ENCODE data around the gene HNRNPC. TPM values are rescaled to one million over a fixed set of nuclear protein-coding genes. Genes with fewer than 3 reads are reported as not detected.

Gene HNRNPC
- total and polyA plus RNA-seq, 9 of the 15 experiments (the other 6 are each of a cell fraction or from before 2014, with no cell fraction given), result 679 to 1,557 (median 1,191) TPM

DNA sequence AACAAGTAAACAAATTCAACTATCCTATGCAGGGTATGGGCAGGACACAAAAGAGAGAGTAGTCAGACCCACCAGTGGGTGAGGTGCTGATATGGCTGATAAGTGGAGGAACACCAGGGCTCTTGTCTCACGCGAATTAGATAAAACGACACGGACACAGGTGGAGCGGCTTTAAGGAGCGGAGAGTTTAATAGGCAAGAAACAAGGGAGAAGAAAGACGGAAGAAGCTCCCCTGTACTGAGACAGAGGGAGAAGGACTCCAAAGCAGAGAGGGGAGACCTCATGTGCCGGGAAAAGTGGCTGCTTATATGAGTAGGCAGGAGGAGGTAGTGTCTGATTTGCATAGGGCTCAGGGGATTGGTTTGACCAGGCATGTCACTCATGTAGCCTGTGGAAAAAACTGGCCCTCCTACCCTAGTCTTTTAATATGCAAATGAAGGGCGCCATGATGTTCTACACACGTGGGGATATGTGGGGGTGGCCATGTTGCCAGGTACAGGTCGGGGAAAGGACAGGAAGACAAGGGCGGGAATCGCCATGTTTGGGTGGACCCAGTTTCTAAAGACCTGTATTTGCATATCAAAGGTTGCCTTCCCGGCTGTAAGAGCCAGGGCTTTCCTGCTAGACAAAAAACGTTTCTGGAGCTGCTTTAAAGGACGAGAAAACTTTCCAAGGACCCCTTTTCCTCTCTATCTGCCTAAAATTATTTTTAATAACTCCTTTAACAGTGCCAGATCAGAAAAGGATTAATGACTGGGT, 39.4 kb upstream of the HNRNPC start (continued):
- peak; percentile 52; the same call in 1 of the 2 replicates for TF ChIP-seq PHF8 (IDR thresholded peaks at IDR 0.05; ENCODE audit: borderline replicate concordance, low read length)
- no peak for TF ChIP-seq ZNF232 (CRISPR knock-in tag; IDR thresholded peaks at IDR 0.05)
- peak; percentile 52 for TF ChIP-seq SMARCE1 (IDR thresholded peaks at IDR 0.05)
- no peak for TF ChIP-seq MECOM (CRISPR knock-in tag; IDR thresholded peaks at IDR 0.05)
- TF ChIP-seq, protein P1, sequence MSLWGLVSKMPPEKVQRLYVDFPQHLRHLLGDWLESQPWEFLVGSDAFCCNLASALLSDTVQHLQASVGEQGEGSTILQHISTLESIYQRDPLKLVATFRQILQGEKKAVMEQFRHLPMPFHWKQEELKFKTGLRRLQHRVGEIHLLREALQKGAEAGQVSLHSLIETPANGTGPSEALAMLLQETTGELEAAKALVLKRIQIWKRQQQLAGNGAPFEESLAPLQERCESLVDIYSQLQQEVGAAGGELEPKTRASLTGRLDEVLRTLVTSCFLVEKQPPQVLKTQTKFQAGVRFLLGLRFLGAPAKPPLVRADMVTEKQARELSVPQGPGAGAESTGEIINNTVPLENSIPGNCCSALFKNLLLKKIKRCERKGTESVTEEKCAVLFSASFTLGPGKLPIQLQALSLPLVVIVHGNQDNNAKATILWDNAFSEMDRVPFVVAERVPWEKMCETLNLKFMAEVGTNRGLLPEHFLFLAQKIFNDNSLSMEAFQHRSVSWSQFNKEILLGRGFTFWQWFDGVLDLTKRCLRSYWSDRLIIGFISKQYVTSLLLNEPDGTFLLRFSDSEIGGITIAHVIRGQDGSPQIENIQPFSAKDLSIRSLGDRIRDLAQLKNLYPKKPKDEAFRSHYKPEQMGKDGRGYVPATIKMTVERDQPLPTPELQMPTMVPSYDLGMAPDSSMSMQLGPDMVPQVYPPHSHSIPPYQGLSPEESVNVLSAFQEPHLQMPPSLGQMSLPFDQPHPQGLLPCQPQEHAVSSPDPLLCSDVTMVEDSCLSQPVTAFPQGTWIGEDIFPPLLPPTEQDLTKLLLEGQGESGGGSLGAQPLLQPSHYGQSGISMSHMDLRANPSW (CRISPR knock-in tag; IDR thresholded peaks at IDR 0.05), result no peak
- TF ChIP-seq XRCC5 (IDR thresholded peaks at IDR 0.05; ENCODE audit: low read depth, low read length), result no peak
- TF ChIP-seq NR2C1 (IDR thresholded peaks at IDR 0.05), result peak; percentile 41; the same call in 1 of the 2 replicates
- TF ChIP-seq NR2C1 (tag; IDR thresholded peaks at IDR 0.05), result 0 out of 2 replicates have a peak, but pooled peaks have one; percentile 27
- TF ChIP-seq, protein P2, sequence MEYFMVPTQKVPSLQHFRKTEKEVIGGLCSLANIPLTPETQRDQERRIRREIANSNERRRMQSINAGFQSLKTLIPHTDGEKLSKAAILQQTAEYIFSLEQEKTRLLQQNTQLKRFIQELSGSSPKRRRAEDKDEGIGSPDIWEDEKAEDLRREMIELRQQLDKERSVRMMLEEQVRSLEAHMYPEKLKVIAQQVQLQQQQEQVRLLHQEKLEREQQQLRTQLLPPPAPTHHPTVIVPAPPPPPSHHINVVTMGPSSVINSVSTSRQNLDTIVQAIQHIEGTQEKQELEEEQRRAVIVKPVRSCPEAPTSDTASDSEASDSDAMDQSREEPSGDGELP (CRISPR knock-in tag; IDR thresholded peaks at IDR 0.05; ENCODE audit: borderline replicate concordance), result peak; percentile 39; the same call in 1 of the 2 replicates
- TF ChIP-seq, protein P3, sequence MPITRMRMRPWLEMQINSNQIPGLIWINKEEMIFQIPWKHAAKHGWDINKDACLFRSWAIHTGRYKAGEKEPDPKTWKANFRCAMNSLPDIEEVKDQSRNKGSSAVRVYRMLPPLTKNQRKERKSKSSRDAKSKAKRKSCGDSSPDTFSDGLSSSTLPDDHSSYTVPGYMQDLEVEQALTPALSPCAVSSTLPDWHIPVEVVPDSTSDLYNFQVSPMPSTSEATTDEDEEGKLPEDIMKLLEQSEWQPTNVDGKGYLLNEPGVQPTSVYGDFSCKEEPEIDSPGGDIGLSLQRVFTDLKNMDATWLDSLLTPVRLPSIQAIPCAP (CRISPR knock-in tag; IDR thresholded peaks at IDR 0.05; ENCODE audit: borderline replicate concordance), result no peak
- TF ChIP-seq JUND (IDR thresholded peaks at IDR 0.05; ENCODE audit: borderline replicate concordance, low read depth, low read length), result peak; percentile 21; the same call in 1 of the 2 replicates
- no peak for TF ChIP-seq JUND (tag; IDR thresholded peaks at IDR 0.05; ENCODE audit: borderline replicate concordance, low read depth, low read length)
- 0 out of 2 replicates have a peak, but pooled peaks have one; percentile 17 for TF ChIP-seq GTF2F1 (IDR thresholded peaks at IDR 0.05; ENCODE audit: low read depth, low read length)
- no peak for TF ChIP-seq ZNF165 (CRISPR knock-in tag; IDR thresholded peaks at IDR 0.05; ENCODE audit: borderline replicate concordance)
- no peak for TF ChIP-seq ZBTB8A (IDR thresholded peaks at IDR 0.05; ENCODE audit: partially characterized antibody)
- no peak for TF ChIP-seq NBN (IDR thresholded peaks at IDR 0.05; ENCODE audit: low read depth)
- TF ChIP-seq, protein P4, sequence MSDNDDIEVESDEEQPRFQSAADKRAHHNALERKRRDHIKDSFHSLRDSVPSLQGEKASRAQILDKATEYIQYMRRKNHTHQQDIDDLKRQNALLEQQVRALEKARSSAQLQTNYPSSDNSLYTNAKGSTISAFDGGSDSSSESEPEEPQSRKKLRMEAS (CRISPR knock-in tag; IDR thresholded peaks at IDR 0.05), result peak; percentile 76
- TF ChIP-seq ELF1 (tag; IDR thresholded peaks at IDR 0.05), result no peak
- TF ChIP-seq ZNF79 (CRISPR knock-in tag; IDR thresholded peaks at IDR 0.05; ENCODE audit: low read depth), result no peak
- TF ChIP-seq SUPT5H (IDR thresholded peaks at IDR 0.05), result peak; percentile 92
- TF ChIP-seq ZNF445 (CRISPR knock-in tag; IDR thresholded peaks at IDR 0.05; ENCODE audit: low read depth), result no peak
- TF ChIP-seq MAFF (IDR thresholded peaks at IDR 0.05; ENCODE audit: low read length), result no peak
- no peak for TF ChIP-seq LARP7 (IDR thresholded peaks at IDR 0.05)
- TF ChIP-seq ZBTB7A (IDR thresholded peaks at IDR 0.05; ENCODE audit: borderline replicate concordance, control insufficient read depth, low read depth, low read length), result no peak
